ENCODE data around the gene PLXNB1. TPM values are rescaled to one million over a fixed set of nuclear protein-coding genes. Genes with fewer than 3 reads are reported as not detected.

Gene PLXNB1
- total RNA-seq, 5 donors from 2014 or later (not counting 1 experiment from before 2014, with no cell fraction given), result 2.5 to 6.9 (median 5.9) TPM

GRCh38 chr3:48459773-48460516, 30.1 kb upstream of the PLXNB1 start:
- peaks cover 0 to 5% of the 10 kb centered on the region in 2 experiments for H3K4me1 ChIP-seq (ENCODE audit: control insufficient read depth in 1 of 2, extremely low read depth in 1 of 2, insufficient read depth in 2 of 2, low read length in 2 of 2)
- no peaks in the 10 kb centered on the region for H3K9me3 ChIP-seq
- CTCF ChIA-PET, result no interaction called here
- 94% methylated on average over 6 of the region's 7 CpGs for WGBS (ENCODE audit: insufficient coverage)
- Mint-ChIP-seq H3K4me1 (peaks cover 4 to 7% (median 5%) of the 10 kb centered on the region in 3 donors), H3K4me3 (no peak overlapping the region), H3K27me3 (no peaks in the 10 kb centered on the region), H3K9me3 (no peaks in the 10 kb centered on the region), H3K27ac (peak overlapping the region in 1 of 2 donors; percentile 22), H3K36me3 (peaks cover 14% of the 10 kb centered on the region)
- H3K36me3 ChIP-seq (ENCODE audit: control insufficient read depth in 2 of 2, extremely low read depth in 1 of 2, insufficient read depth in 1 of 2, low read length in 1 of 2), result peaks cover 0 to 39% of the 10 kb centered on the region in 2 donors
- ATAC-seq (replicated peaks in 1 of 4), result no peak
- POLR2A ChIA-PET, result no interaction called here
- DNase-seq, result no peak
- H3K27me3 ChIP-seq (replicated peaks in 1 of 2; ENCODE audit: control insufficient read depth in 2 of 2, extremely low read depth in 1 of 2, insufficient read depth in 2 of 2, low read length in 1 of 2), result no peaks in the 10 kb centered on the region
- no peak overlapping the region for H3K4me3 ChIP-seq (ENCODE audit: control insufficient read depth in 1 of 2, extremely low read depth in 1 of 2, low read length in 1 of 2)
- no peak overlapping the region for H3K27ac ChIP-seq (ENCODE audit: low read length)

- Histone ChIP-seq H3K4me1 (ENCODE audit: control insufficient read depth in 1 of 2, extremely low read depth in 1 of 2, insufficient read depth in 2 of 2, low read length in 2 of 2) (no peaks in the 10 kb centered on the region), H3K27me3 (replicated peaks in 1 of 2; ENCODE audit: control insufficient read depth in 2 of 2, extremely low read depth in 1 of 2, insufficient read depth in 2 of 2, low read length in 1 of 2) (no peaks in the 10 kb centered on the region), H3K36me3 (ENCODE audit: control insufficient read depth in 2 of 2, extremely low read depth in 1 of 2, insufficient read depth in 1 of 2, low read length in 1 of 2) (peaks cover 0 to 45% of the 10 kb centered on the region in 2 donors), H3K4me3 (ENCODE audit: control insufficient read depth in 1 of 2, extremely low read depth in 1 of 2, low read length in 1 of 2) (no peak overlapping the region), H3K9me3 (no peaks in the 10 kb centered on the region), H3K27ac (ENCODE audit: low read length) (no peak overlapping the region)
- H3K4me1 Mint-ChIP-seq, result peaks cover 4 to 7% (median 5%) of the 10 kb centered on the region in 3 donors
- H3K27ac Mint-ChIP-seq, result no peak overlapping the region
- no peak overlapping the region for H3K4me3 Mint-ChIP-seq
- ChIA-PET CTCF (no interaction called here), POLR2A (no interaction called here)
- no peak for ATAC-seq (replicated peaks in 1 of 4)
- 100% methylated on average over 1 of the region's 3 CpGs for WGBS (ENCODE audit: insufficient coverage)
- no peak for DNase-seq
- no peaks in the 10 kb centered on the region for H3K27me3 Mint-ChIP-seq
- no peaks in the 10 kb centered on the region for H3K9me3 Mint-ChIP-seq
- peaks cover 20% of the 10 kb centered on the region for H3K36me3 Mint-ChIP-seq
Observed at GRCh38 chr3:48459331-48459730, 29.4 kb upstream of the PLXNB1 start.

GRCh38 chr3:48456456-48456855, 26.6 kb upstream of the PLXNB1 start:
- peaks cover 6 to 67% of the 10 kb centered on the region in 2 donors for H3K36me3 ChIP-seq (ENCODE audit: control insufficient read depth in 2 of 2, extremely low read depth in 1 of 2, insufficient read depth in 1 of 2, low read length in 1 of 2)
- no peaks in the 10 kb centered on the region for H3K9me3 Mint-ChIP-seq
- ATAC-seq (replicated peaks in 1 of 4) (no peak), DNase-seq (no peak)
- H3K9me3 ChIP-seq, result no peaks in the 10 kb centered on the region
- H3K27me3 ChIP-seq (replicated peaks in 1 of 2; ENCODE audit: control insufficient read depth in 2 of 2, extremely low read depth in 1 of 2, insufficient read depth in 2 of 2, low read length in 1 of 2), result no peaks in the 10 kb centered on the region
- H3K36me3 Mint-ChIP-seq, result peaks cover 38% of the 10 kb centered on the region
- no peaks in the 10 kb centered on the region for H3K4me1 ChIP-seq (ENCODE audit: control insufficient read depth in 1 of 2, extremely low read depth in 1 of 2, insufficient read depth in 2 of 2, low read length in 2 of 2)
- H3K27ac Mint-ChIP-seq, result no peak overlapping the region
- no peak overlapping the region for H3K4me3 ChIP-seq (ENCODE audit: control insufficient read depth in 1 of 2, extremely low read depth in 1 of 2, low read length in 1 of 2)
- no peaks in the 10 kb centered on the region for H3K27me3 Mint-ChIP-seq
- CTCF ChIA-PET, result interaction anchor here (0.7 to 3.0 kb wide), 2 partner anchors 20 to 1591 kb away, joined by 5 to 16 read pairs; no protein-coding TSS in a partner anchor
- WGBS (ENCODE audit: insufficient coverage), result no CpG with 5 or more reads among the region's 1 CpG
- H3K4me1 Mint-ChIP-seq, result peaks cover 4 to 7% (median 7%) of the 10 kb centered on the region in 3 donors
- no peak overlapping the region for H3K4me3 Mint-ChIP-seq
- POLR2A ChIA-PET, result interaction anchor here in 1 of 2 donors (0.6 kb wide), 1 partner anchor 41 kb away, joined by 4 read pairs; no protein-coding TSS in a partner anchor
- H3K27ac ChIP-seq (ENCODE audit: low read length), result no peak overlapping the region

GRCh38 chr3:48451270-48451669, 21.4 kb upstream of the PLXNB1 start:
- Histone ChIP-seq H3K27me3 (replicated peaks in 1 of 2; ENCODE audit: control insufficient read depth in 2 of 2, extremely low read depth in 1 of 2, insufficient read depth in 2 of 2, low read length in 1 of 2) (no peaks in the 10 kb centered on the region), H3K9me3 (no peaks in the 10 kb centered on the region), H3K27ac (ENCODE audit: low read length) (no peak overlapping the region), H3K4me3 (ENCODE audit: control insufficient read depth in 1 of 2, extremely low read depth in 1 of 2, low read length in 1 of 2) (no peak overlapping the region), H3K4me1 (ENCODE audit: control insufficient read depth in 1 of 2, extremely low read depth in 1 of 2, insufficient read depth in 2 of 2, low read length in 2 of 2) (peaks cover 8 to 12% of the 10 kb centered on the region in 2 experiments), H3K36me3 (ENCODE audit: control insufficient read depth in 2 of 2, extremely low read depth in 1 of 2, insufficient read depth in 1 of 2, low read length in 1 of 2) (peaks cover 12 to 40% of the 10 kb centered on the region in 2 donors)
- ChIA-PET CTCF (interaction anchor here (0.6 to 1.4 kb wide), 2 partner anchors 15 to 51 kb away, joined by 4 to 7 read pairs; no protein-coding TSS in a partner anchor), POLR2A (no interaction called here)
- Mint-ChIP-seq H3K27me3 (no peaks in the 10 kb centered on the region), H3K4me3 (no peak overlapping the region), H3K4me1 (peaks cover 24 to 28% (median 24%) of the 10 kb centered on the region in 3 donors), H3K27ac (peak overlapping the region in 1 of 2 donors; percentile 1), H3K36me3 (peaks cover 27% of the 10 kb centered on the region), H3K9me3 (no peaks in the 10 kb centered on the region)
- no peak for DNase-seq
- ATAC-seq (replicated peaks in 1 of 4), result no peak
- WGBS (ENCODE audit: insufficient coverage), result 100% methylated on average over 1 of the region's 1 CpG

GRCh38 chr3:48446425-48447193, 16.7 kb upstream of the PLXNB1 start, which contains the start of gene ATRIP:
Gene ATRIP, plus strand, starts transcription at chr3:48446737. Its CDS starts 109 bp downstream, at chr3:48446846.
- no peaks in the 10 kb centered on the region for H3K9me3 ChIP-seq
- peaks cover 16 to 30% of the 10 kb centered on the region in 2 experiments for H3K4me1 ChIP-seq (ENCODE audit: control insufficient read depth in 1 of 2, extremely low read depth in 1 of 2, insufficient read depth in 2 of 2, low read length in 2 of 2)
- WGBS (ENCODE audit: insufficient coverage), result under 1% methylated on average over 91 of the region's 91 CpGs
- Mint-ChIP-seq H3K9me3 (no peaks in the 10 kb centered on the region), H3K4me1 (peaks cover 39 to 49% (median 45%) of the 10 kb centered on the region in 3 donors), H3K27me3 (no peaks in the 10 kb centered on the region), H3K36me3 (peaks cover 7% of the 10 kb centered on the region), H3K4me3 (peak within 1 kb of the TSS; percentile 83 to 97 (median 84)), H3K27ac (peak within 1 kb of the TSS; percentile 85 to 86)
- H3K36me3 ChIP-seq (ENCODE audit: control insufficient read depth in 2 of 2, extremely low read depth in 1 of 2, insufficient read depth in 1 of 2, low read length in 1 of 2), result peaks cover 10 to 35% of the 10 kb centered on the region in 2 donors
- peak; percentile 98 for ATAC-seq (replicated peaks in 1 of 4)
- POLR2A ChIA-PET, result interaction anchor here in 1 of 2 donors (0.6 kb wide), 1 partner anchor 146 kb away, joined by 4 read pairs; the partner anchor contains the start of gene NME6
- no peaks in the 10 kb centered on the region for H3K27me3 ChIP-seq (replicated peaks in 1 of 2; ENCODE audit: control insufficient read depth in 2 of 2, extremely low read depth in 1 of 2, insufficient read depth in 2 of 2, low read length in 1 of 2)
- H3K4me3 ChIP-seq (ENCODE audit: control insufficient read depth in 1 of 2, extremely low read depth in 1 of 2, low read length in 1 of 2), result peak within 1 kb of the TSS; percentile 83 to 90
- CTCF ChIA-PET, result interaction anchor here (0.5 to 2.4 kb wide), 5 partner anchors 10 to 62 kb away, joined by 3 to 27 read pairs (median 3); no protein-coding TSS in a partner anchor
- peak; percentile 60 to 91 (median 77) for DNase-seq
- peak within 1 kb of the TSS; percentile 74 for H3K27ac ChIP-seq (ENCODE audit: low read length)

- Histone ChIP-seq H3K36me3 (ENCODE audit: control insufficient read depth in 2 of 2, extremely low read depth in 1 of 2, insufficient read depth in 1 of 2, low read length in 1 of 2) (peaks cover 7 to 34% of the 10 kb centered on the region in 2 donors), H3K27me3 (replicated peaks in 1 of 2; ENCODE audit: control insufficient read depth in 2 of 2, extremely low read depth in 1 of 2, insufficient read depth in 2 of 2, low read length in 1 of 2) (no peaks in the 10 kb centered on the region), H3K9me3 (no peaks in the 10 kb centered on the region), H3K4me3 (ENCODE audit: control insufficient read depth in 1 of 2, extremely low read depth in 1 of 2, low read length in 1 of 2) (peak overlapping the region; percentile 83 to 90), H3K4me1 (ENCODE audit: control insufficient read depth in 1 of 2, extremely low read depth in 1 of 2, insufficient read depth in 2 of 2, low read length in 2 of 2) (peaks cover 20 to 36% of the 10 kb centered on the region in 2 experiments), H3K27ac (ENCODE audit: low read length) (peak overlapping the region; percentile 74)
- Mint-ChIP-seq H3K9me3 (no peaks in the 10 kb centered on the region), H3K27me3 (no peaks in the 10 kb centered on the region), H3K4me1 (peaks cover 44 to 52% (median 47%) of the 10 kb centered on the region in 3 donors), H3K36me3 (peaks cover 7% of the 10 kb centered on the region), H3K27ac (peak overlapping the region; percentile 85 to 86), H3K4me3 (peak overlapping the region; percentile 76 to 97 (median 84))
- DNase-seq (no peak), ATAC-seq (replicated peaks in 1 of 4) (peak in 2 of 4 experiments; percentile 6)
- POLR2A ChIA-PET, result interaction anchor here in 1 of 2 donors (0.6 kb wide), 1 partner anchor 145 kb away, joined by 4 read pairs; the partner anchor contains the start of gene NME6
- 23% methylated on average over 4 of the region's 6 CpGs for WGBS (ENCODE audit: insufficient coverage)
- CTCF ChIA-PET, result interaction anchor here (0.5 to 2.4 kb wide), 6 partner anchors 10 to 62 kb away, joined by 3 to 27 read pairs (median 4); no protein-coding TSS in a partner anchor
Observed at GRCh38 chr3:48446043-48446424, 16.1 kb upstream of the PLXNB1 start.

All from T-cell (primary cell).